Ovary (tissue), 9 donors: Measurements from ENCODE around the gene FITM2. TPM values are rescaled to one million over a fixed set of nuclear protein-coding genes. Genes with fewer than 3 reads are reported as not detected.

Experiments
- DNase-seq, 5 donors: peaks; one replicate each; pipeline ENCODE4 v3.0.0-alpha.2; 2019 to 2020
- H3K27ac ChIP-seq, 2 donors: fragments of 200-600 bp; one replicate each; pipeline versions ENCODE4 v1.5.1 to v1.8.0; 2019 to 2022
- H3K27me3 ChIP-seq: fragments of 200-600 bp; one replicate; pipeline ENCODE4 v1.8.0; 2022
- H3K36me3 ChIP-seq: fragments of 200-600 bp; sonication (generic); one replicate; pipeline ENCODE4 v1.5.1; 2019
- H3K4me1 ChIP-seq: one replicate; pipeline ENCODE4 v1.8.1; 2013; ENCODE audit warnings: mild to moderate bottlenecking, moderate library complexity; ENCODE audit not compliant: insufficient read depth
- H3K4me3 ChIP-seq: fragments of 200-600 bp; sonication (generic); one replicate; pipeline ENCODE4 v1.5.1; 2017
- H3K9me3 ChIP-seq, 2 donors: fragments of 200-600 bp in 1 of 2; sonication (generic) in 1 of 2; one replicate each; pipeline versions ENCODE4 v1.5.1 to v1.8.1; 2013 to 2019; ENCODE audit warnings: mild to moderate bottlenecking in 1 of 2, moderate library complexity in 1 of 2
- CTCF ChIP-seq, 3 donors: fragments of 450-650 bp in 2 of 3; fragments of 200-600 bp in 1 of 3; IDR thresholded peaks; one replicate each; pipeline versions ENCODE4 v1.5.1 to v1.8.0; 2016 to 2022; ENCODE audit warnings: antibody characterized with exemption in 3 of 3, mild to moderate bottlenecking in 1 of 3
- EP300 ChIP-seq: sonication (generic); formaldehyde crosslinking; IDR thresholded peaks from one replicate; pipeline ENCODE4 v1.6.1; 2017; ENCODE audit warnings: antibody characterized with exemption
- POLR2A ChIP-seq: fragments of 450-650 bp; IDR thresholded peaks from one replicate; pipeline ENCODE4 v1.6.1; 2017; ENCODE audit warnings: antibody characterized with exemption, mild to moderate bottlenecking, moderate library complexity
- WGBS, 3 donors: extraction: QIAGEN DNeasy Blood & Tissue Kit in 1 of 3; methylation state at CpG; one replicate each; pipeline versions ENCODE4 v1.1.5 to v1.1.7; 2013 to 2017; 5-methylcytosine and 5-hydroxymethylcytosine counted together
- intact Hi-C, 4 donors: fragments of 100-400 bp; cut with DNase I; formaldehyde crosslinking; loops; one replicate each; pipeline versions ENCODE4 v1.11.0 to v1.15.1; 2022 to 2023
- polyA plus RNA-seq, 2 donors: library from polyadenylated mRNA; stranded (reverse); fragments of 200-250 nt in 1 of 2; fragments of 350-450 nt in 1 of 2; fragmentation: Illumina TruSeq in 1 of 2; extraction: RNeasy Lipid Tissue Mini Kit (QIAGEN cat#74804) in 1 of 2; gene quantifications; one replicate each; pipeline ENCODE4 v1.2.3, GENCODE V29; 2013 to 2014
- total RNA-seq, 7 donors: library from RNA; depleted of rRNA in 2 of 7; stranded (reverse); fragments of >200 nt in 2 of 7; fragmentation: NEBNext Ultra II Directional in 3 of 7; extraction: Animal tissue kit (Norgen Biotek cat#: 25700) in 3 of 7; gene quantifications; one replicate each; pipeline versions ENCODE4 v1.1.0 to v1.2.4, GENCODE V29; 2016 to 2023
- donor health status: DM: no; HTN: no; CAD: no; lungs with moderate emphysema.
- donor health status: DM: no; HTN: no; CAD: no.
- donor health status: Bipolar disorder and iron deficiency.
- donor health status: DM: yes; HTN: yes; CAD: no.
- donor health status: DM: no; HTN: no; CAD: no.
- donor health status: DM: yes; HTN: yes; CAD: no.

FITM2 gene
- total and polyA plus RNA-seq, 9 donors: 3.6 to 15.4 (median 8.0) TPM

GRCh38 chr20:44287272-44288097 lies 23.5 kb downstream of the FITM2 start:
- no peak overlapping the region for H3K4me3 ChIP-seq
- H3K27ac ChIP-seq: no peak overlapping the region
- no peaks in the 10 kb centered on the region for H3K4me1 ChIP-seq
- H3K27me3 ChIP-seq: no peaks in the 10 kb centered on the region
- no peak for TF ChIP-seq CTCF (IDR thresholded peaks at IDR 0.05)
- TF ChIP-seq EP300: no peak
- TF ChIP-seq POLR2A: no peak
- no peak for DNase-seq
- intact Hi-C loops: no loop called here
- H3K9me3 ChIP-seq: no peaks in the 10 kb centered on the region
- 52 to 59% (median 53%) methylated on average over 5 of the region's 5 CpGs for WGBS, 3 donors
- no peaks in the 10 kb centered on the region for H3K36me3 ChIP-seq

- Histone ChIP-seq H3K4me1 (peaks cover 9% of the 10 kb centered on the region), H3K27me3 (no peaks in the 10 kb centered on the region), H3K36me3 (no peaks in the 10 kb centered on the region), H3K4me3 (no peak overlapping the region), H3K9me3 (no peaks in the 10 kb centered on the region), H3K27ac (no peak overlapping the region)
- 94 to 100% (median 96%) methylated on average over 1 of the region's 1 CpG for WGBS, 3 donors
- DNase-seq: no peak
- TF ChIP-seq CTCF (IDR thresholded peaks at IDR 0.05) (no peak), EP300 (no peak), POLR2A (no peak)
- intact Hi-C loops: no loop called here
Observed at GRCh38 chr20:44284032-44284431, 27.0 kb downstream of the FITM2 start.

GRCh38 chr20:44282192-44282591 lies 28.8 kb downstream of the FITM2 start:
- 75 to 84% (median 80%) methylated on average over 3 of the region's 3 CpGs for WGBS, 3 donors

GRCh38 chr20:44280387-44280786 lies 30.6 kb downstream of the FITM2 start:
- intact Hi-C loops: no loop called here
- Histone ChIP-seq H3K4me3 (no peak overlapping the region), H3K27ac (no peak overlapping the region), H3K4me1 (peaks cover 13% of the 10 kb centered on the region), H3K36me3 (no peaks in the 10 kb centered on the region), H3K27me3 (no peaks in the 10 kb centered on the region), H3K9me3 (no peaks in the 10 kb centered on the region)
- WGBS, 3 donors: 96 to 98% (median 98%) methylated on average over 2 of the region's 2 CpGs
- TF ChIP-seq POLR2A: no peak
- no peak for TF ChIP-seq CTCF (IDR thresholded peaks at IDR 0.05)
- no peak for TF ChIP-seq EP300
- no peak for DNase-seq

More at GRCh38 chr20:44282192-44282591, 28.8 kb downstream of the FITM2 start:
- Histone ChIP-seq H3K4me1 (peaks cover 13% of the 10 kb centered on the region), H3K27ac (no peak overlapping the region), H3K4me3 (no peak overlapping the region), H3K27me3 (no peaks in the 10 kb centered on the region), H3K9me3 (no peaks in the 10 kb centered on the region), H3K36me3 (no peaks in the 10 kb centered on the region)
- DNase-seq: no peak
- intact Hi-C loops: no loop called here
- no peak for TF ChIP-seq POLR2A

GRCh38 chr20:44279228-44279627 lies 31.8 kb downstream of the FITM2 start:
- no peak overlapping the region for H3K4me3 ChIP-seq
- no peaks in the 10 kb centered on the region for H3K9me3 ChIP-seq
- peak overlapping the region; percentile 41 to 71 for H3K27ac ChIP-seq
- peaks cover 13% of the 10 kb centered on the region for H3K4me1 ChIP-seq
- DNase-seq: peak; percentile 63 to 80 (median 69)
- H3K27me3 ChIP-seq: no peaks in the 10 kb centered on the region
- WGBS, 3 donors: 14 to 33% (median 15%) methylated on average over 11 of the region's 11 CpGs
- intact Hi-C loops: no loop called here
- H3K36me3 ChIP-seq: no peaks in the 10 kb centered on the region
- TF ChIP-seq POLR2A: no peak
- no peak for TF ChIP-seq EP300
- TF ChIP-seq CTCF (IDR thresholded peaks at IDR 0.05): no peak
